NCI-H2107 treated with DMSO at 0.1 percent for 48 hours (cell line): ENCODE data around the gene MEGF6.

Source experiments
- DNase-seq: peaks from one replicate; lab custom pipeline; 2025; ENCODE audit not compliant: unreplicated experiment; lab: John Stamatoyannopoulos, UW

The MEGF6 gene

GRCh38 chr1:3609016-3609768, 2.1 kb downstream of the MEGF6 start:
- DNase-seq: no peak

DNA sequence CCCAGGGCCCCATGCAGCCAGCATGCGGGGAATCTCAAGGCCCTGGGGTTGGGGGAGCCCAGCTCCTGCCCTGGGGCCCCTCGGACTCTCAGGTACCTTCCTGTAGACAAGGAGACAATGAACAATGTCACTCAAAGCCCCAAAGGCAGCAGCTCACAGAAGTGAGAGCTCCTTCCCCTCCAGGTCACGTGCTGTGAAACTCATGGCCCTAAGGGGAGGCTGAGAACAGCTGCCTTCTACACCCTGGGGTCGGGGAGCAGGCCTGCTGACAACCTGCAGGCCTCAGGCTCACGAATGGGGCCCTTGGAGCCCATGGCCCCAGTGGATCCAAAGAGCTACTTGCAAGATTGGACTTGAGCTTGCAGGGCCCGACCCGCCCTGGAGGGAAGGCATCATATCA, 3.2 kb downstream of the MEGF6 start:
- DNase-seq: no peak

- no peak for DNase-seq
Observed at GRCh38 chr1:3607703-3608065, 3.6 kb downstream of the MEGF6 start.

GRCh38 chr1:3606779-3607702, 4.3 kb downstream of the MEGF6 start:
- no peak for DNase-seq

GRCh38 chr1:3604997-3605823, 6.1 kb downstream of the MEGF6 start:
- no peak for DNase-seq

DNA sequence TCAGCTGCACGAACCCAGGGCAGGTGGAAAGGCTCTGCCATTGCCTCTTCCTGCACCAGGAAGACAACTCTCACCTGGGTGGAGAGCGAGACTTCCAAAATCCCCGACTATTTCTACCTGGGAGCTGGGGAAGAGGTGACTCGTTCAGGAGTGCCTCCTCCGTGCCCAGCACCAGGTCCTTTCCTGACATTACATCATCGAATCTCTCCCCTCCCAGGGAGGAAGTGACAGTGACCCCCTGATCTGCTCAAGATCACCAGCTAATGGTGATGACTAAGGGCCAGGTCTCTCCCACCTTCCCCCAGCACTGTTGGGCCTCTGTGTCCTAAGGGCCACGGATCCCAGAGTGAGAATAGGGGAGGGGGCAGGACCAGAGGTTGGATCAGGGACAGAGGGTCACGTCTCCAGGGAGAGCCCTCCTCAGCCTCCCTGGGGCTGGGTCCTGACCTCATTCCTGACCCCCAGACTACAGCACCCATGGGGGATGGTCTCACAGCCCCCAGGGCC, 6.8 kb downstream of the MEGF6 start:
- DNase-seq: no peak

- DNase-seq: no peak
Observed at GRCh38 chr1:3603571-3604467, 7.5 kb downstream of the MEGF6 start.

DNA sequence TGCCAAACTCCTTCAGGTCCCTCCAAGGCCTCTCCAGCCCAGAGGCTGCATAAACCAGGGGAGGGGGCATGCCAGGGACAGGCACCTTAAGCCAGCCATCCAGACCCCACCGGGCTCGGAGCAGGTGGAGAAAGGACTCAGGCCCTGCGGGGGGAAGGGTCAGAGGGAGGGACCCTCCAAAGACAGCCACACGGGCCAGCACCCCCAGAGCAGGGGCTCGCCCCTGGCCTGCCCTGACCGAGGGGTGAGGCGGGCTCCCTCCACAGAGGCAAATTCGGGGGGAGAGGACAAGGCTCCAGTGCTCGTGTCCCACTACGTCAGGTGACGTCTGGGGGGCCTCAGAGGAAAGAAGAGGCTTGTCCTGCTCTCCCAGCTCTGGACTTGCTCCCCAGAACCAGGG, 8.2 kb downstream of the MEGF6 start:
- no peak for DNase-seq

DNA sequence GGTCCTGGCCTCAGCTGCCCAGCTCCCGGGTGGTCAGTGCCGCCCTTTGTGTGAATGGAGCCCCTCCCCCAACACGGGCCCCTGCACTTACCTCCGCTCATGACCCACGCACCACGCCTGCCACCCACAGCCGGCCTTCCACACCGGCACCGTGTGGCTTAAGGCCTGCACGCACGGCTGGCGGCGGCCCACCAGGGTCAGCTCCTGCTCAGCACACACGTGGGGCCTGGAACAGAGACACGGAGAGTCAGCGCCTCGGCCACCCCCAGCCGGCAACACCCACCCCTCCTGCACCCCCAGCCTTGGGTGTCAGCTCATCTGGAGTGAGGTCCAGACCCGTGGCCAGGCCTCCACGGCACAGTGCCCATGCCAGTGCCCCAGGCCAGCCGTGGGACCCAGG, 8.9 kb downstream of the MEGF6 start:
- no peak for DNase-seq

- no peak for DNase-seq
Observed at GRCh38 chr1:3601743-3602142, 9.6 kb downstream of the MEGF6 start.

GRCh38 chr1:3600354-3600753, 11.0 kb downstream of the MEGF6 start:
- DNase-seq: no peak

DNA sequence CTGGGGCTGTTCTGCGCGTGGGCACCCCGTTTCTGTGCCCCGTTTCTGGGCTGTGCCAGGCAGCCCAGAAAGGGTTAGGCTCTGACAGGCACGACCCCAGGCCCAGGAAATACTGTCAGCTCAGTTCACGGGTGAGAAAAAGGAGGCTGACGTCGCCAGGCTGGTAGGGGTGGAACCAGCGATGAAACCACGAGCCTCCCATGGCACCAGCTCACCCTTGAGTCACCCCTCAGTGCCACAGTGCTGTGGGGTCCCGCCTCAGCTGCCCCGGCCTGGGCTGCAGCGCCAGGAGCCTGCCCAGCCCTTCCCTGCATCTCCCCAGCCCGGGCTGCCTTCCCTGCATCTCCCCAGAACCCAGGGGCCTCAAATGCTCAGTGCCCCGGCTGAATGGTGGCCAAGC, 11.5 kb downstream of the MEGF6 start:
- no peak for DNase-seq

DNA sequence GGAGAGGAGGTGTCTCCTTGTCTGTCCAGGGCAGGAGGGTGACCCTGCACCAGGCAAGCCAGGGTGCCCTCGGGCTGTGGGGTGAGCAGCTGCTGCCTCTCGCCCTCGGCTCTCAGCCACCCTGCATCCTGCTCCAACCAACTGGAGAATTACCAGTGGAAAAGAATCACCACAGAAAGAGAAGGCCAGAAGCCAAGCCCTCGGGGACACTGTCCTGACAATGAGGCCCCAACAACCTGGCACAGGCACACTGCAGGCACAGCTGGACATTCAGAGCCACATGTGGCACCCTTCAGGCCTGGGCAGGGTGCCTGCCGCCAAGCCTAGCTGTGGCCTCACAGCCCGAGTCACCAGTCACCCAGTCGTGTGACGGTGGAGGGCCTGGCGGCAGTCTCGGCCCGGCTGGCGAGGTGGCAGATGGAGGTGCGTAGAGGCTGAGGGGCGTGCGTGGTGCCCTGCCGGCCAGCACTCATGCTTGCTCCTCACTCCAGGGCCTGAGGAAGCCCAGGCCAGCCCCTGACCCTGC, 12.0 kb downstream of the MEGF6 start:
- no peak for DNase-seq

DNA sequence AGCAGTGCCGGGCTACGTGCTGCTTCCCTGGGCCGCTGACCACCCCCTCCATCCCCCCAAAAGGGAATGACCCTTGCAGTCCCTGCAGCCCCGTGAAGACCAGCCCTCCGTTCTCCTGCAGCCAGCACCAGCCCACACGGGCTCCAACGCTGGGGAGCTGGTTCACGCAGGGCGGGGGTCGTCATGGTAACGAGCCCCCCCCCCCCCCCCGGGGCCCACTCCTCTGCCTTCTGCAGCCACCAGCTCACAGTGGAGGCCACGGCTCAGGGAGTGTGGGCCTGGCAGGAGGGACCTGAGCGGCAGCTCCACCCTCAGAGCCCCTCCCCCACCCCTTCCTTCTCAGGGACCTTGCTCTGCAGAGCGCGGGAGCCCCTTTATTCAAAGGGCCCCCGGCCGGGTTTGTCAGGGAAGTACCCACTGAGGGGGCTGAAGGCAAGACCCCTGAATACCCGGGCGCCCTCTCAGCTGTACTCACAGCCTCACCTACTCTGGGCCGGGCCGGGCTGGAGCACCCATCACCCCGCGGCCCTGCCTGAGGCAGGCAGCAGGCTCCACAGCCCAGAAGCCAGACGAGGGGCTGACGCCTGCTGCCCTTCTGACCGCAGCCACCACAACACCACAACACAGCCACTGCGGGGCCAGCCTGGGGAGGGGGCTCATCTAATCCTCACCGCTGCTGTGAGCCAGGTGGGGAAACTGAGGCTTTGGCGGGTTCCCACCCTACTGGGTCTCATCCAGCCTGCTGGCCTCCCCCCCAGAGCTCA, 12.6 kb downstream of the MEGF6 start:
- no peak for DNase-seq

GRCh38 chr1:3598051-3598491, 13.2 kb downstream of the MEGF6 start:
- no peak for DNase-seq

- no peak for DNase-seq
Observed at GRCh38 chr1:3597599-3597964, 13.7 kb downstream of the MEGF6 start.

GRCh38 chr1:3596663-3597598, 14.4 kb downstream of the MEGF6 start:
- DNase-seq: no peak

GRCh38 chr1:3595949-3596348, 15.4 kb downstream of the MEGF6 start:
- no peak for DNase-seq
